HepG2 (cell line): ENCODE data around the gene PUM1. TPM values are rescaled to one million over a fixed set of nuclear protein-coding genes. Genes with fewer than 3 reads are reported as not detected.

Source experiments
- ATAC-seq: fragments of 200-7000 bp; cut with Tn5 transposase; 3 replicates; pipeline ENCODE4 v1.9.1; 2020; ENCODE audit warnings: mild to moderate bottlenecking, moderate library complexity
- BruUV-seq: library from RNA; stranded (reverse); fragments of 400-500 nt; replicated peaks from 2 replicates; lab custom pipeline; 2021; lab: Mats Ljungman, UMichigan
- CTCF ChIA-PET: fragments of 300-600 bp; formaldehyde crosslinking; extraction: SDS; loops from one replicate; lab custom pipeline; 2021; ENCODE audit warnings: low total read pairs, inconsistent platforms, low intra/inter-chr PET ratio; lab: Yijun Ruan, JAX
- POLR2A ChIA-PET: fragments of 350-600 bp; sonication (Branson Sonifier 250); formaldehyde crosslinking; loops from one replicate; lab custom pipeline; 2020; ENCODE audit warnings: antibody characterized with exemption, inconsistent platforms; lab: Yijun Ruan, JAX
- DNase-seq: peaks from one replicate; pipeline ENCODE4 v3.0.0-alpha.2; 2015; ENCODE audit warnings: low spot score
- FAIRE-seq: peaks from 3 replicates; lab custom pipeline; 2011; peaks lifted over from hg19 to GRCh38; lab: Jason Lieb, UNC
- H2AFZ ChIP-seq: one replicate; pipeline ENCODE4 v1.6.1; 2011; ENCODE audit warnings: low read length, inconsistent platforms
- H3K27ac ChIP-seq: fragments of 300-600 bp; 3 replicates; pipeline ENCODE4 v1.8.0; 2011; ENCODE audit warnings: mixed run types, mild to moderate bottlenecking, mixed read lengths, low read length, inconsistent platforms; ENCODE audit not compliant: insufficient read depth; ENCODE audit errors: extremely low read length
- H3K27me3 ChIP-seq, 2 experiments: fragments of 200-600 bp in 1 of 2; 2 replicates in 1 of 2; 3 replicates in 1 of 2; pipeline versions ENCODE4 v1.6.0 to v1.8.0; 2011; ENCODE audit warnings: low read length in 2 of 2, mild to moderate bottlenecking in 2 of 2, moderate library complexity in 2 of 2, inconsistent platforms in 1 of 2; ENCODE audit not compliant: insufficient read depth in 2 of 2, control insufficient read depth in 1 of 2
- H3K36me3 ChIP-seq, 2 experiments: fragments of 200-600 bp in 1 of 2; replicated peaks in 1 of 2; 2 replicates in 1 of 2; 3 replicates in 1 of 2; pipeline versions ENCODE4 v1.5.1 to v1.8.0; 2011; ENCODE audit warnings: low read length in 2 of 2, inconsistent platforms in 1 of 2; ENCODE audit not compliant: insufficient read depth in 2 of 2, control insufficient read depth in 1 of 2
- H3K4me1 ChIP-seq: 2 replicates; pipeline ENCODE4 v1.5.1; 2012; ENCODE audit warnings: low read length, inconsistent platforms; ENCODE audit not compliant: insufficient read depth
- H3K4me2 ChIP-seq: 2 replicates; pipeline ENCODE4 v1.6.0; 2011; ENCODE audit warnings: low read depth, low read length, inconsistent platforms
- H3K4me3 ChIP-seq, 3 experiments: fragments of 200-600 bp in 1 of 3; sonication (generic), shearing (Covaris generic) in 1 of 3; replicated peaks in 1 of 3; 2 replicates each; pipeline ENCODE4 v1.5.1; 2011 to 2016; ENCODE audit warnings: low read length in 3 of 3, inconsistent platforms in 2 of 3, low read depth in 2 of 3, mild to moderate bottlenecking in 2 of 3, control low read depth in 1 of 3, mixed read lengths in 1 of 3; ENCODE audit not compliant: insufficient read depth in 1 of 3
- H3K79me2 ChIP-seq: one replicate; pipeline ENCODE4 v1.6.1; 2011; ENCODE audit warnings: low read length, inconsistent platforms; ENCODE audit not compliant: insufficient read depth
- H3K9ac ChIP-seq: 2 replicates; pipeline ENCODE4 v1.6.0; 2011; ENCODE audit warnings: mild to moderate bottlenecking, low read depth, low read length, inconsistent platforms; ENCODE audit not compliant: insufficient read depth
- H3K9me3 ChIP-seq: 2 replicates; pipeline ENCODE4 v1.5.1; 2012; ENCODE audit warnings: mild to moderate bottlenecking, low read length
- H4K20me1 ChIP-seq: 2 replicates; pipeline ENCODE4 v1.6.0; 2011; ENCODE audit warnings: inconsistent platforms, mild to moderate bottlenecking, low read length, moderate library complexity; ENCODE audit not compliant: insufficient read depth
- CREB1 ChIP-seq, 2 experiments: fragments of 450-650 bp in 1 of 2; IDR thresholded peaks; 2 replicates each; pipeline ENCODE4 v1.6.1; 2016 to 2017; ENCODE audit warnings: control low read depth in 1 of 2, mild to moderate bottlenecking in 1 of 2, missing compliant biosample characterization in 1 of 2, missing genetic modification characterization in 1 of 2
- EEA1 ChIP-seq: sonication (generic); formaldehyde crosslinking; IDR thresholded peaks from 2 replicates; pipeline ENCODE4 v1.5.1; 2020; ENCODE audit warnings: mild to moderate bottlenecking, missing genetic modification reagents, borderline replicate concordance
- HNF4A ChIP-seq: sonication (generic); formaldehyde crosslinking; IDR thresholded peaks from 2 replicates; pipeline ENCODE4 v1.4.0; 2020; ENCODE audit warnings: missing genetic modification reagents
- RBM22 ChIP-seq: fragments of 200-400 bp; formaldehyde crosslinking; optimal IDR thresholded peaks from 2 replicates; pipeline ENCODE3; 2017; ENCODE audit warnings: mild to moderate bottlenecking, low read length, moderate library complexity
- SPEN ChIP-seq: sonication (generic); formaldehyde crosslinking; IDR thresholded peaks from 2 replicates; pipeline ENCODE4 v1.5.1; 2020; ENCODE audit warnings: low read depth, mild to moderate bottlenecking, missing genetic modification reagents
- STAT6 ChIP-seq: sonication (generic); formaldehyde crosslinking; IDR thresholded peaks from 2 replicates; pipeline ENCODE4 v1.4.0; 2020; ENCODE audit warnings: missing genetic modification reagents, mild to moderate bottlenecking, borderline replicate concordance
- ZBTB43 ChIP-seq: sonication (generic); formaldehyde crosslinking; conservative IDR thresholded peaks from 2 replicates; pipeline ENCODE4 v1.4.0; 2020; ENCODE audit warnings: missing genetic modification reagents
- ZMAT5 ChIP-seq: sonication (generic); formaldehyde crosslinking; IDR thresholded peaks from 2 replicates; pipeline ENCODE4 v1.5.0; 2020; ENCODE audit warnings: mild to moderate bottlenecking, low read depth, missing genetic modification reagents, borderline replicate concordance
- ZNF136 ChIP-seq: sonication (generic); formaldehyde crosslinking; IDR thresholded peaks from 2 replicates; pipeline ENCODE4 v1.8.1; 2022; ENCODE audit warnings: low read depth, mild to moderate bottlenecking, moderate library complexity, missing genetic modification reagents
- ZNF615 ChIP-seq: sonication (generic); formaldehyde crosslinking; IDR thresholded peaks from 2 replicates; pipeline ENCODE4 v1.5.0; 2020; ENCODE audit warnings: mild to moderate bottlenecking, missing genetic modification reagents, borderline replicate concordance
- ZNF781 ChIP-seq: sonication (generic); formaldehyde crosslinking; IDR thresholded peaks from 2 replicates; pipeline ENCODE4 v1.5.1; 2020; ENCODE audit warnings: borderline replicate concordance, mild to moderate bottlenecking, missing genetic modification reagents; ENCODE audit errors: not compliant biosample characterization
- in situ Hi-C: cut with HindIII; loops from 2 replicates; pipeline ENCODE4 v1.10.0; 2017; ENCODE audit warnings: low pct_unique_long_range_greater_than_20kb; ENCODE audit not compliant: extremely low pct_ligation_motif_present
- intact Hi-C: fragments of 100-400 bp; cut with micrococcal nuclease; formaldehyde crosslinking; loops from one replicate; pipeline ENCODE4 v1.10.0; 2022; ENCODE audit not compliant: unreplicated experiment
- polyA plus RNA-seq, 8 experiments: library from polyadenylated mRNA; depleted of rRNA in 3 of 8; stranded (reverse) in 7 of 8; unstranded in 1 of 8; fragments of >200 nt; fragmentation: Illumina TruSeq in 4 of 8; extraction: Trizol in 4 of 8; gene quantifications; 2 replicates each; pipeline versions ENCODE4 v1.2.1 to v1.2.3, GENCODE V29; 2011 to 2016; ENCODE audit warnings: low read depth in 4 of 8, missing spikeins in 1 of 8, mixed read lengths in 1 of 8; ENCODE audit not compliant: insufficient read depth in 1 of 8
- total RNA-seq, 5 experiments: library from RNA; depleted of rRNA; stranded (reverse); fragments of >200 nt; fragmentation: Illumina TruSeq; extraction: Trizol; gene quantifications; 2 replicates each; pipeline ENCODE4 v1.2.3, GENCODE V29; 2016; ENCODE audit warnings: low read depth in 1 of 5

Gene PUM1
- total and polyA plus RNA-seq, 2 of the 13 experiments (the other 11 are each of a cell fraction or from before 2014, with no cell fraction given) = 64.7 to 91.0 TPM

- TF ChIP-seq STAT6 = no peak
- no peak for TF ChIP-seq ZMAT5 (CRISPR knock-in tag)
- TF ChIP-seq CREB1 (IDR thresholded peaks at IDR 0.05) = no peak
- no peak for TF ChIP-seq CREB1 (CRISPR knock-in tag; IDR thresholded peaks at IDR 0.05)
- TF ChIP-seq ZNF136 = no peak
- no peak for TF ChIP-seq ZBTB43 (CRISPR knock-in tag)
- TF ChIP-seq HNF4A (CRISPR knock-in tag) = no peak
- no peak for TF ChIP-seq SPEN (CRISPR knock-in tag)
- no peak for TF ChIP-seq ZNF781 (CRISPR knock-in tag)
- no peak for TF ChIP-seq EEA1 (CRISPR knock-in tag)
Observed at GRCh38 chr1:30982937-30983336, 82.6 kb downstream of the PUM1 start (continued).

- ChIA-PET POLR2A (no interaction called here), CTCF (no interaction called here)
- intact Hi-C loops (no loop called here), in situ Hi-C loops (no loop called here)
- H3K79me2 ChIP-seq = peaks cover 77% of the 10 kb centered on the region
- no peak for ATAC-seq
- H3K27me3 ChIP-seq = no peaks in the 10 kb centered on the region
- H3K27ac ChIP-seq = no peak overlapping the region
- no peak overlapping the region for H3K4me3 ChIP-seq
- H4K20me1 ChIP-seq = peaks cover 78% of the 10 kb centered on the region
- no TSS peak for BruUV-seq
- H3K9ac ChIP-seq = no peak overlapping the region
- H3K9me3 ChIP-seq = no peaks in the 10 kb centered on the region
- H3K36me3 ChIP-seq = peaks cover 13 to 74% of the 10 kb centered on the region in 2 experiments
- no peak overlapping the region for H3K4me2 ChIP-seq
- H2AFZ ChIP-seq = no peak overlapping the region
- TF ChIP-seq RBM22 (peak; percentile 72), ZNF615 (CRISPR knock-in tag) (no peak)
- DNase-seq = no peak
- H3K4me1 ChIP-seq = peaks cover 16% of the 10 kb centered on the region
- no peak for FAIRE-seq
Observed at GRCh38 chr1:30982431-30982830, 83.1 kb downstream of the PUM1 start.
